ENCODE results near the gene CFAP90.

- TF ChIP-seq POLR2A (IDR thresholded peaks at IDR 0.05) (no peak), CTCF (IDR thresholded peaks at IDR 0.05) (no peak)
Measured at GRCh38 chr5:7857361-7857760, 6.4 kb upstream of the CFAP90 start.

All from lower leg skin (tissue), 3 donors.